ENCODE data around the gene GNAI3.
A peak's percentile ranks its signal among the peaks of the same experiment; 100 is the strongest.
"Not testable (repeated sequence)": the region's sequence is repeated elsewhere in the genome, so short reads cannot be mapped to it uniquely, and the experiment has no call there.

The GNAI3 gene

GRCh38 chr1:109659997-109660690 is 111.7 kb downstream of the GNAI3 start:
- no peak overlapping the region for H3K4me3 ChIP-seq (ENCODE audit: low read depth, low read length)
- 0 out of 2 replicates have a peak, but pooled peaks have one; percentile 5 for TF ChIP-seq MAX (IDR thresholded peaks at IDR 0.05; ENCODE audit: low read depth, low read length)
- TF ChIP-seq POLR2A (IDR thresholded peaks at IDR 0.05; ENCODE audit: extremely low read depth, insufficient read length): no peak
- peak; percentile 66 for DNase-seq (ENCODE audit: low read depth)

- not testable (repeated sequence) for H3K4me3 ChIP-seq (ENCODE audit: low read depth, low read length)
- peak; percentile 37 for DNase-seq (ENCODE audit: low read depth)
These were observed 112.2 kb downstream of the GNAI3 start for GRCh38 chr1:109660691-109661026.

GRCh38 chr1:109661391-109661790 is 113.0 kb downstream of the GNAI3 start:
- TF ChIP-seq POLR2A (IDR thresholded peaks at IDR 0.05; ENCODE audit: extremely low read depth, insufficient read length) (no peak), MAX (IDR thresholded peaks at IDR 0.05; ENCODE audit: low read depth, low read length) (no peak), MYC (IDR thresholded peaks at IDR 0.05; ENCODE audit: low read depth, low read length) (no peak), CTCF (IDR thresholded peaks at IDR 0.05; ENCODE audit: low read depth, low read length) (no peak)
- DNase-seq (ENCODE audit: low read depth): no peak
- H3K4me3 ChIP-seq (ENCODE audit: low read depth, low read length): no peak overlapping the region

- TF ChIP-seq CTCF (IDR thresholded peaks at IDR 0.05; ENCODE audit: low read depth, low read length): no peak
- TF ChIP-seq POLR2A (IDR thresholded peaks at IDR 0.05; ENCODE audit: extremely low read depth, insufficient read length): no peak
- no peak for TF ChIP-seq MYC (IDR thresholded peaks at IDR 0.05; ENCODE audit: low read depth, low read length)
- TF ChIP-seq MAX (IDR thresholded peaks at IDR 0.05; ENCODE audit: low read depth, low read length): no peak
- no peak overlapping the region for H3K4me3 ChIP-seq (ENCODE audit: low read depth, low read length)
- no peak for DNase-seq (ENCODE audit: low read depth)
These were observed 116.3 kb downstream of the GNAI3 start for GRCh38 chr1:109664671-109665070.

GRCh38 chr1:109667452-109668122 is 119.2 kb downstream of the GNAI3 start, which contains the start of gene GSTM2:
Gene GSTM2 (plus strand): TSS chr1:109668057. CDS start chr1:109668116, 59 bp downstream.
- H3K4me3 ChIP-seq (ENCODE audit: low read depth, low read length): peak within 1 kb of the TSS; percentile 28
- DNase-seq (ENCODE audit: low read depth): peak; percentile 91
- TF ChIP-seq MAX (IDR thresholded peaks at IDR 0.05; ENCODE audit: low read depth, low read length) (no peak), CTCF (IDR thresholded peaks at IDR 0.05; ENCODE audit: low read depth, low read length) (no peak), POLR2A (IDR thresholded peaks at IDR 0.05; ENCODE audit: extremely low read depth, insufficient read length) (no peak), MYC (IDR thresholded peaks at IDR 0.05; ENCODE audit: low read depth, low read length) (no peak)
